K562 (cell line): ENCODE data around the gene CFAP20. TPM values are rescaled to one million over a fixed set of nuclear protein-coding genes. Genes with fewer than 3 reads are reported as not detected.

Source experiments
- CREBBP ChIP-seq: IDR thresholded peaks from one replicate; pipeline ENCODE4 v1.6.1; 2012; ENCODE audit warnings: low read depth, mild to moderate bottlenecking, control low read depth, inconsistent platforms, low read length
- DEAF1 ChIP-seq: fragments of 450-650 bp; formaldehyde crosslinking; IDR thresholded peaks from 2 replicates; pipeline ENCODE4 v1.4.0; 2020; ENCODE audit warnings: mild to moderate bottlenecking, moderate library complexity
- ETS2 ChIP-seq: IDR thresholded peaks from 2 replicates; pipeline ENCODE4 v1.6.1; 2016; ENCODE audit warnings: borderline replicate concordance, missing genetic modification characterization, mild to moderate bottlenecking, moderate library complexity, missing compliant biosample characterization; ENCODE audit not compliant: poor library complexity, severe bottlenecking
- FOXP4 ChIP-seq: sonication (generic); formaldehyde crosslinking; IDR thresholded peaks from 2 replicates; pipeline ENCODE4 v1.8.0; 2022; ENCODE audit warnings: mild to moderate bottlenecking, missing genetic modification reagents, borderline replicate concordance
- HSF4 ChIP-seq: fragments of 250-450 bp; sonication (Bioruptor Pico); IDR thresholded peaks from 2 replicates; pipeline ENCODE4 v2.1.2; 2022; ENCODE audit warnings: mild to moderate bottlenecking, moderate library complexity, borderline replicate concordance
- JUN ChIP-seq, 2 experiments: sonication (generic) in 1 of 2; formaldehyde crosslinking in 1 of 2; IDR thresholded peaks; 2 replicates each; pipeline versions ENCODE4 v1.6.1 to v1.8.0; 2012 to 2022; ENCODE audit warnings: borderline replicate concordance in 2 of 2, mild to moderate bottlenecking in 2 of 2, improper control_type of control experiment in 1 of 2, low read depth in 1 of 2, low read length in 1 of 2, missing genetic modification reagents in 1 of 2
- MCM5 ChIP-seq: fragments of 450-650 bp; IDR thresholded peaks from 2 replicates; pipeline ENCODE4 v1.6.1; 2016; ENCODE audit warnings: low read depth
- MEIS2 ChIP-seq: fragments of 450-650 bp; IDR thresholded peaks from 2 replicates; pipeline ENCODE4 v1.6.1; 2014; ENCODE audit warnings: mild to moderate bottlenecking; ENCODE audit not compliant: partially characterized antibody
- NCOA6 ChIP-seq: fragments of 450-650 bp; IDR thresholded peaks from 2 replicates; pipeline ENCODE4 v1.6.1; 2017; ENCODE audit warnings: mild to moderate bottlenecking
- NR2C2 ChIP-seq, 2 experiments: fragments of 200-800 bp in 1 of 2; sonication (Bioruptor generic) in 1 of 2; sonication (generic) in 1 of 2; formaldehyde crosslinking in 1 of 2; IDR thresholded peaks; 2 replicates each; pipeline versions ENCODE4 v1.6.1 to v1.8.0; 2016 to 2022; ENCODE audit warnings: mild to moderate bottlenecking in 1 of 2, missing compliant biosample characterization in 1 of 2, missing genetic modification characterization in 1 of 2, missing genetic modification reagents in 1 of 2
- PRMT5 ChIP-seq: sonication (generic); formaldehyde crosslinking; IDR thresholded peaks from 2 replicates; pipeline ENCODE4 v1.5.0; 2020; ENCODE audit warnings: missing genetic modification reagents
- SRF ChIP-seq, 2 experiments: fragments of 250-450, 450-650 bp in 1 of 2; sonication (Bioruptor Pico) in 1 of 2; sonication (generic) in 1 of 2; formaldehyde crosslinking; IDR thresholded peaks; 2 replicates each; pipeline versions ENCODE4 v1.5.0 to v1.5.1; 2020 to 2022; ENCODE audit warnings: mild to moderate bottlenecking in 1 of 2, missing genetic modification reagents in 1 of 2
- TAF1 ChIP-seq: IDR thresholded peaks from 2 replicates; pipeline ENCODE4 v1.6.1; 2011; ENCODE audit warnings: mild to moderate bottlenecking, low read length, moderate library complexity; ENCODE audit not compliant: insufficient read depth, control insufficient read depth, severe bottlenecking; ENCODE audit errors: extremely low read depth
- TFAM ChIP-seq: fragments of 250-450 bp; sonication (Bioruptor Pico); conservative IDR thresholded peaks from 2 replicates; pipeline ENCODE4 v1.5.0; 2021; ENCODE audit warnings: mild to moderate bottlenecking, moderate library complexity
- TRIM28 ChIP-seq: fragments of 450-650 bp; IDR thresholded peaks from 2 replicates; pipeline ENCODE4 v1.6.1; 2017
- ZNF589 ChIP-seq: fragments of 200-800 bp; sonication (Bioruptor generic); IDR thresholded peaks from 2 replicates; pipeline ENCODE4 v1.6.1; 2016; ENCODE audit warnings: low read depth, missing genetic modification characterization, missing compliant biosample characterization
- ZNF696 ChIP-seq: fragments of 250-450 bp; sonication (Bioruptor Pico); conservative IDR thresholded peaks from 2 replicates; pipeline ENCODE4 v1.4.0; 2020; ENCODE audit warnings: mild to moderate bottlenecking, moderate library complexity
- polyA plus RNA-seq, 8 experiments: library from polyadenylated mRNA; depleted of rRNA in 4 of 8; stranded (reverse) in 5 of 8; unstranded in 3 of 8; fragments of >200 nt; fragmentation: Nextera tagmentation in 2 of 8; fragmentation: Illumina TruSeq in 1 of 8; extraction: Ambion mirVana in 2 of 8; extraction: Trizol in 1 of 8; gene quantifications; 2 replicates each; pipeline versions ENCODE4 v1.2.1 to v1.2.3, GENCODE V29; 2011 to 2014; ENCODE audit warnings: inconsistent platforms in 1 of 8, missing spikeins in 1 of 8
- total RNA-seq, 7 experiments: library from RNA; depleted of rRNA in 6 of 7; stranded (reverse); fragments of >200 nt in 6 of 7; fragmentation: Illumina TruSeq in 2 of 7; extraction: Trizol in 2 of 7; gene quantifications; 2 replicates each; pipeline versions ENCODE4 v1.2.1 to v1.2.3, GENCODE V29; 2011 to 2021; ENCODE audit warnings: low replicate concordance in 1 of 7
- TF ChIP-seq, protein P1 (sequence below), 3 experiments: fragments of 200-800 bp in 1 of 3; fragments of 250-450 bp in 1 of 3; fragments of 450-650 bp in 1 of 3; sonication (Bioruptor Pico) in 1 of 3; sonication (Bioruptor generic) in 1 of 3; formaldehyde crosslinking in 1 of 3; IDR thresholded peaks; 2 replicates each; pipeline versions ENCODE4 v1.6.1 to v1.8.0; 2016 to 2022; ENCODE audit warnings: mild to moderate bottlenecking in 2 of 3, missing genetic modification characterization in 2 of 3, missing compliant biosample characterization in 1 of 3, moderate library complexity in 1 of 3

Gene CFAP20
- total and polyA plus RNA-seq, 9 of the 15 experiments (the other 6 are each of a cell fraction or from before 2014, with no cell fraction given), result 20.5 to 90.5 (median 75.3) TPM

DNA sequence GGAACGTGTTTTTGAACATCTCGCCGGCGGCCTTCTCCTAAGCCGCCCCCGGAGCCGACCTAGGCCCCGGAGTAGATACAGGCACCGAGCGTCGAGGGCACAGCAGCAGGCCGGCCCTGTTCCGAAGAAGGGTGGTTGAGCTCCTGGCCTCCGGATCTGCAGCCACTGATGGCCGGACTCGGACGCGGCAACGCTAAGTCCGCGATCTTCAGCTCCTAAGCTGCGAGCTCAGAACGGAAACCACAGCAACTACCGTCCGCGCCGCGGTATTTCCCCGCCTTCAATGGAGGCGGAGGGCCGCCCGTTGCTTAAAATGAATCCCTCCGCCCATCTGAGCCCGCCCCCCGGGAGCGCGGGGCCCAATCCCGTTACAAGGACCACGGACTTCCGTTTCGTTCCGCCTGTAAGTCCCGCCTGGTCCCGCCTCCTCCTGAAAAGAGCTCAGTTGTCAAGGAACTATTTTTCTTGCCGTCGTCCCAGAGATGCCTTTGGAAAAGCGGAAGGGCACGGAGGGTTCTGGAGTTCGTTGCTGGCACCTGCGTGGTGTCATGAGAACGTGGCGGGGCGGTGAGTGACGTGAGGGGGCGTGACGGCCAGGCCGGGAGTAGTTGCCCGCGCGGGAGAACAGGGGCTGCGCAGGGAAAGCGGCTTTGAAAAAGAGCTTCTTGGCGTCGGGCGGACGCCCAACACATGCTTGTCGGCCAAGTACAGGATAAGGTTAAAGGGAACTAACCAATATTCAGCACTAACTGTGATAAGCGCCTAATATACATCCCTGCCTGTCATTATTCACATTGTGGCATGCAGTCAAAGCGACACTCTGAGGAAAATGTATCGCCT, at the start of gene CFAP20 (continued):
- TF ChIP-seq FOXP4 (CRISPR knock-in tag) (peak; percentile 70; the same call in 1 of the 2 replicates), ZNF589 (CRISPR knock-in tag) (peak; percentile 85; the same call in 1 of the 2 replicates), TAF1 (peak; percentile 78), NCOA6 (peak; percentile 72), NR2C2 (CRISPR knock-in tag; IDR thresholded peaks at IDR 0.05) (no peak; the same call in 1 of the 2 replicates), NR2C2 (tag; IDR thresholded peaks at IDR 0.05) (peak; percentile 82), MCM5 (no peak), JUN (IDR thresholded peaks at IDR 0.05; ENCODE audit: borderline replicate concordance, low read depth, low read length) (peak; percentile 63; the same call in 1 of the 2 replicates), JUN (CRISPR knock-in tag; IDR thresholded peaks at IDR 0.05; ENCODE audit: borderline replicate concordance) (peak; percentile 94; the same call in 1 of the 2 replicates), ZNF696 (CRISPR knock-in tag) (no peak), TRIM28 (0 out of 2 replicates have a peak, but pooled peaks have one; percentile 45), MEIS2 (peak; percentile 95), PRMT5 (CRISPR knock-in tag) (no peak), CREBBP (no peak), ETS2 (no peak), HSF4 (CRISPR knock-in tag) (no peak), DEAF1 (CRISPR knock-in tag) (no peak), TFAM (CRISPR knock-in tag) (no peak), SRF (CRISPR knock-in tag; IDR thresholded peaks at IDR 0.05) (no peak; a peak in 1 of 4 replicates)
- TF ChIP-seq, protein P1, sequence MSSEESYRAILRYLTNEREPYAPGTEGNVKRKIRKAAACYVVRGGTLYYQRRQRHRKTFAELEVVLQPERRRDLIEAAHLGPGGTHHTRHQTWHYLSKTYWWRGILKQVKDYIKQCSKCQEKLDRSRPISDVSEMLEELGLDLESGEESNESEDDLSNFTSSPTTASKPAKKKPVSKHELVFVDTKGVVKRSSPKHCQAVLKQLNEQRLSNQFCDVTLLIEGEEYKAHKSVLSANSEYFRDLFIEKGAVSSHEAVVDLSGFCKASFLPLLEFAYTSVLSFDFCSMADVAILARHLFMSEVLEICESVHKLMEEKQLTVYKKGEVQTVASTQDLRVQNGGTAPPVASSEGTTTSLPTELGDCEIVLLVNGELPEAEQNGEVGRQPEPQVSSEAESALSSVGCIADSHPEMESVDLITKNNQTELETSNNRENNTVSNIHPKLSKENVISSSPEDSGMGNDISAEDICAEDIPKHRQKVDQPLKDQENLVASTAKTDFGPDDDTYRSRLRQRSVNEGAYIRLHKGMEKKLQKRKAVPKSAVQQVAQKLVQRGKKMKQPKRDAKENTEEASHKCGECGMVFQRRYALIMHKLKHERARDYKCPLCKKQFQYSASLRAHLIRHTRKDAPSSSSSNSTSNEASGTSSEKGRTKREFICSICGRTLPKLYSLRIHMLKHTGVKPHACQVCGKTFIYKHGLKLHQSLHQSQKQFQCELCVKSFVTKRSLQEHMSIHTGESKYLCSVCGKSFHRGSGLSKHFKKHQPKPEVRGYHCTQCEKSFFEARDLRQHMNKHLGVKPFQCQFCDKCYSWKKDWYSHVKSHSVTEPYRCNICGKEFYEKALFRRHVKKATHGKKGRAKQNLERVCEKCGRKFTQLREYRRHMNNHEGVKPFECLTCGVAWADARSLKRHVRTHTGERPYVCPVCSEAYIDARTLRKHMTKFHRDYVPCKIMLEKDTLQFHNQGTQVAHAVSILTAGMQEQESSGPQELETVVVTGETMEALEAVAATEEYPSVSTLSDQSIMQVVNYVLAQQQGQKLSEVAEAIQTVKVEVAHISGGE (CRISPR knock-in tag; IDR thresholded peaks at IDR 0.05), result peak in 1 of 3 experiments; percentile 70; a peak in 2 of 6 replicates
